Calu3 (cell line): ENCODE results near the gene SPATA6L. TPM values are rescaled to one million over a fixed set of nuclear protein-coding genes. Genes with fewer than 3 reads are reported as not detected.

ENCODE experiments used
- BruUV-seq: library from RNA; stranded (reverse); fragments of 400-500 nt; replicated peaks from 2 replicates; lab custom pipeline; 2021; lab: Mats Ljungman, UMichigan
- CTCF ChIA-PET: fragments of 300-600 bp; sonication (Branson Sonifier 250); formaldehyde crosslinking; loops from one replicate; lab custom pipeline; 2022; ENCODE audit warnings: antibody characterized with exemption; lab: Charles Lee
- DNase-seq: peaks from one replicate; pipeline ENCODE4 v3.0.0; 2022
- H3K27ac Mint-ChIP-seq: one replicate; pipeline ENCODE4 v1.8.0; 2022; ENCODE audit warnings: mixed read lengths; ENCODE audit not compliant: unreplicated experiment
- H3K27me3 Mint-ChIP-seq: one replicate; pipeline ENCODE4 v1.8.0; 2022; ENCODE audit warnings: mixed read lengths; ENCODE audit not compliant: unreplicated experiment
- H3K36me3 Mint-ChIP-seq: one replicate; pipeline ENCODE4 v1.8.0; 2022; ENCODE audit warnings: mild to moderate bottlenecking, moderate library complexity, mixed read lengths; ENCODE audit not compliant: insufficient read depth, unreplicated experiment
- H3K4me1 Mint-ChIP-seq: one replicate; pipeline ENCODE4 v1.8.0; 2022; ENCODE audit warnings: mild to moderate bottlenecking, low read depth, mixed read lengths; ENCODE audit not compliant: unreplicated experiment
- H3K4me3 Mint-ChIP-seq: one replicate; pipeline ENCODE4 v1.8.0; 2022; ENCODE audit warnings: mild to moderate bottlenecking, low read depth, moderate library complexity, mixed read lengths; ENCODE audit not compliant: unreplicated experiment
- H3K9me3 Mint-ChIP-seq: one replicate; pipeline ENCODE4 v1.8.0; 2022; ENCODE audit warnings: low read depth, mixed read lengths; ENCODE audit not compliant: unreplicated experiment
- CTCF ChIP-seq: fragments of 200-600 bp; IDR thresholded peaks from one replicate; pipeline ENCODE4 v1.8.0; 2022; ENCODE audit warnings: antibody characterized with exemption; ENCODE audit not compliant: unreplicated experiment
- intact Hi-C: fragments of 100-400 bp; cut with micrococcal nuclease; formaldehyde crosslinking; loops from one replicate; pipeline ENCODE4 v1.10.0; 2022; ENCODE audit not compliant: unreplicated experiment
- total RNA-seq: library from RNA; stranded (reverse); gene quantifications from 2 replicates; pipeline ENCODE4 v1.2.3, GENCODE V29; 2022

The SPATA6L gene
- total RNA-seq, 1 experiment from 2014 or later: 5.7 TPM

GRCh38 chr9:4706971-4707622, 40.8 kb upstream of the SPATA6L start:
- H3K36me3 Mint-ChIP-seq: peaks cover 7% of the 10 kb centered on the region

GRCh38 chr9:4706021-4706420, 39.7 kb upstream of the SPATA6L start:
- CTCF ChIA-PET: no interaction called here
- H3K36me3 Mint-ChIP-seq: peaks cover 16% of the 10 kb centered on the region
- DNase-seq: no peak
- no peaks in the 10 kb centered on the region for H3K9me3 Mint-ChIP-seq
- no peaks in the 10 kb centered on the region for H3K4me1 Mint-ChIP-seq
- BruUV-seq: no TSS peak
- H3K4me3 Mint-ChIP-seq: no peak overlapping the region
- TF ChIP-seq CTCF: no peak
- no peaks in the 10 kb centered on the region for H3K27me3 Mint-ChIP-seq
- no peak overlapping the region for H3K27ac Mint-ChIP-seq
- intact Hi-C loops: no loop called here

More at GRCh38 chr9:4706971-4707622, 40.8 kb upstream of the SPATA6L start:
- no peak overlapping the region for H3K27ac Mint-ChIP-seq
- no peak for TF ChIP-seq CTCF
- intact Hi-C loops: no loop called here
- CTCF ChIA-PET: no interaction called here
- no peaks in the 10 kb centered on the region for H3K27me3 Mint-ChIP-seq
- no peaks in the 10 kb centered on the region for H3K9me3 Mint-ChIP-seq
- no peak for DNase-seq
- H3K4me3 Mint-ChIP-seq: no peak overlapping the region
- no peaks in the 10 kb centered on the region for H3K4me1 Mint-ChIP-seq
- BruUV-seq: no TSS peak

DNA sequence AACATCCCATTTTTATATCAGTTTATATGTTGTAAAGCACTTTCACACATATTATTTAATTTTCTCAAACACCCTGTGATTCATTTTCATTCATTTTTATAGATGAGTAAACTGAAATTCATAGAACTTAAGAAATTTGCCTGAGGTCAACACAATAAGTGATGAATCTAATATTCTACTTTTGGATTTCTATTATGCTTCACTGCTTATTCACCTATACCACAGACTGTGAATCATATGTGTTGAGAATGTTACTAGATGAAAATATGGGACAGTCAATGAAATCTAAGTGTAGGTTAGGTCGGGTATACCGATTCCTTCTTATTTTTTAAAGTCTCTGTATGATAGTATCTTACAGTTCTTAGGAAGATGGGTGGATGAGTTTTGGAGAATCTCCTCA, 37.8 kb upstream of the SPATA6L start:
- DNase-seq: no peak
- CTCF ChIA-PET: no interaction called here

GRCh38 chr9:4701526-4701925, 35.2 kb upstream of the SPATA6L start:
- peaks cover 17% of the 10 kb centered on the region for H3K36me3 Mint-ChIP-seq
- DNase-seq: no peak
- H3K9me3 Mint-ChIP-seq: no peaks in the 10 kb centered on the region
- CTCF ChIA-PET: interaction anchor here (0.6 kb wide), 1 partner anchor 702 kb away, joined by 3 read pairs; no protein-coding TSS in a partner anchor
- intact Hi-C loops: no loop called here
- no peaks in the 10 kb centered on the region for H3K27me3 Mint-ChIP-seq
- BruUV-seq: no TSS peak
- no peak overlapping the region for H3K4me3 Mint-ChIP-seq
- no peaks in the 10 kb centered on the region for H3K4me1 Mint-ChIP-seq
- H3K27ac Mint-ChIP-seq: no peak overlapping the region
- no peak for TF ChIP-seq CTCF

More for the DNA sequence above, 37.8 kb upstream of the SPATA6L start:
- H3K36me3 Mint-ChIP-seq: peaks cover 17% of the 10 kb centered on the region
- H3K27ac Mint-ChIP-seq: no peak overlapping the region
- intact Hi-C loops: no loop called here
- no peak overlapping the region for H3K4me3 Mint-ChIP-seq
- H3K4me1 Mint-ChIP-seq: no peaks in the 10 kb centered on the region
- H3K27me3 Mint-ChIP-seq: no peaks in the 10 kb centered on the region
- no peaks in the 10 kb centered on the region for H3K9me3 Mint-ChIP-seq
- no TSS peak for BruUV-seq
- TF ChIP-seq CTCF: no peak
